PC-9 (cell line): ENCODE measurements around the gene CLASRP.

ENCODE experiments used
- EZH2 ChIP-seq: fragments of 200-600 bp; sonication (generic); IDR thresholded peaks from 2 replicates; pipeline ENCODE4 v1.8.0; 2017; ENCODE audit warnings: antibody characterized with exemption, low read depth
- TF ChIP-seq, protein P1 (sequence below): fragments of 200-600 bp; sonication (generic); conservative IDR thresholded peaks from 2 replicates; pipeline ENCODE4 v1.6.1; 2017; ENCODE audit warnings: mixed run types, antibody characterized with exemption, mild to moderate bottlenecking, moderate library complexity

DNA sequence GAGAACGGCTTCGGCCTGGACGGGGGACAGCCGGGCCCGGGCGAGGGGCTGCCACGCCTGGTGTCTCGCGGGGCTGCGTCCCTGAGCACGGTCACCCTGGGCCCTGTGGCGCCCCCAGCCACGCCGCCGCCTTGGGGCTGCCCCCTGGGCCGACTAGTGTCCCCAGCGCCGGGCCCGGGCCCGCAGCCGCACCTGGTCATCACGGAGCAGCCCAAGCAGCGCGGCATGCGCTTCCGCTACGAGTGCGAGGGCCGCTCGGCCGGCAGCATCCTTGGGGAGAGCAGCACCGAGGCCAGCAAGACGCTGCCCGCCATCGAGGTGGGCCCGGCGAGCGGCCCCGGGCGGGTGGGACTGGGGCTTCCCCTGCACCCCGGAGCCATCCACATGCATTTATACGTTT lies 26.9 kb upstream of the CLASRP start:
- TF ChIP-seq, protein P1, sequence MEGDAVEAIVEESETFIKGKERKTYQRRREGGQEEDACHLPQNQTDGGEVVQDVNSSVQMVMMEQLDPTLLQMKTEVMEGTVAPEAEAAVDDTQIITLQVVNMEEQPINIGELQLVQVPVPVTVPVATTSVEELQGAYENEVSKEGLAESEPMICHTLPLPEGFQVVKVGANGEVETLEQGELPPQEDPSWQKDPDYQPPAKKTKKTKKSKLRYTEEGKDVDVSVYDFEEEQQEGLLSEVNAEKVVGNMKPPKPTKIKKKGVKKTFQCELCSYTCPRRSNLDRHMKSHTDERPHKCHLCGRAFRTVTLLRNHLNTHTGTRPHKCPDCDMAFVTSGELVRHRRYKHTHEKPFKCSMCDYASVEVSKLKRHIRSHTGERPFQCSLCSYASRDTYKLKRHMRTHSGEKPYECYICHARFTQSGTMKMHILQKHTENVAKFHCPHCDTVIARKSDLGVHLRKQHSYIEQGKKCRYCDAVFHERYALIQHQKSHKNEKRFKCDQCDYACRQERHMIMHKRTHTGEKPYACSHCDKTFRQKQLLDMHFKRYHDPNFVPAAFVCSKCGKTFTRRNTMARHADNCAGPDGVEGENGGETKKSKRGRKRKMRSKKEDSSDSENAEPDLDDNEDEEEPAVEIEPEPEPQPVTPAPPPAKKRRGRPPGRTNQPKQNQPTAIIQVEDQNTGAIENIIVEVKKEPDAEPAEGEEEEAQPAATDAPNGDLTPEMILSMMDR: no peak
- no peak for TF ChIP-seq EZH2
